ENCODE results near the gene GPC3.

The GPC3 gene

GRCh38 chrX:133689997-133690599, 295.3 kb downstream of the GPC3 start:
- no peak for TF ChIP-seq EZH2phosphoT487 (IDR thresholded peaks at IDR 0.05; ENCODE audit: borderline replicate concordance, low read length)
- TF ChIP-seq CTCF (IDR thresholded peaks at IDR 0.05; ENCODE audit: low read depth, low read length, poor library complexity, severe bottlenecking): no peak
- H3K9me2 ChIP-seq (replicated peaks; ENCODE audit: control insufficient read depth, low read length): no peaks in the 10 kb centered on the region
- no peaks in the 10 kb centered on the region for H3K79me2 ChIP-seq (ENCODE audit: control insufficient read depth, low read length)
- H3K4me1 ChIP-seq (ENCODE audit: control insufficient read depth, low read length): no peaks in the 10 kb centered on the region
- no peaks in the 10 kb centered on the region for H3K27me3 ChIP-seq (ENCODE audit: control insufficient read depth, low read length)
- H4K20me1 ChIP-seq (ENCODE audit: control insufficient read depth, insufficient read depth, low read depth, low read length): no peaks in the 10 kb centered on the region
- H3K36me3 ChIP-seq (ENCODE audit: control insufficient read depth, low read length): no peaks in the 10 kb centered on the region
- H3K9me3 ChIP-seq (ENCODE audit: control insufficient read depth, insufficient read depth, low read length): no peaks in the 10 kb centered on the region
- no peak overlapping the region for H3K4me2 ChIP-seq (ENCODE audit: low read length)
- H3F3A ChIP-seq (ENCODE audit: control insufficient read depth, insufficient read depth): no peaks in the 10 kb centered on the region
- H3K27ac ChIP-seq (ENCODE audit: low read depth, low read length): no peak overlapping the region
- no peak overlapping the region for H3K4me3 ChIP-seq (ENCODE audit: low read length)

GRCh38 chrX:133685822-133686221, 299.6 kb downstream of the GPC3 start:
- H4K20me1 ChIP-seq (ENCODE audit: control insufficient read depth, insufficient read depth, low read depth, low read length): no peaks in the 10 kb centered on the region
- no peaks in the 10 kb centered on the region for H3K4me1 ChIP-seq (ENCODE audit: control insufficient read depth, low read length)
- H3K27ac ChIP-seq (ENCODE audit: low read depth, low read length): no peak overlapping the region
- H3K36me3 ChIP-seq (ENCODE audit: control insufficient read depth, low read length): no peaks in the 10 kb centered on the region
- H3K9me3 ChIP-seq (ENCODE audit: control insufficient read depth, insufficient read depth, low read length): no peaks in the 10 kb centered on the region
- no peaks in the 10 kb centered on the region for H3K79me2 ChIP-seq (ENCODE audit: control insufficient read depth, low read length)
- H3K9me2 ChIP-seq (replicated peaks; ENCODE audit: control insufficient read depth, low read length): no peaks in the 10 kb centered on the region
- no peak overlapping the region for H3K4me3 ChIP-seq (ENCODE audit: low read length)
- TF ChIP-seq EZH2phosphoT487 (IDR thresholded peaks at IDR 0.05; ENCODE audit: borderline replicate concordance, low read length) (no peak), CTCF (IDR thresholded peaks at IDR 0.05; ENCODE audit: low read depth, low read length, poor library complexity, severe bottlenecking) (no peak)
- no peaks in the 10 kb centered on the region for H3F3A ChIP-seq (ENCODE audit: control insufficient read depth, insufficient read depth)
- no peak overlapping the region for H3K4me2 ChIP-seq (ENCODE audit: low read length)
- H3K27me3 ChIP-seq (ENCODE audit: control insufficient read depth, low read length): no peaks in the 10 kb centered on the region

- Histone ChIP-seq H3K79me2 (ENCODE audit: control insufficient read depth, low read length) (no peaks in the 10 kb centered on the region), H3K27ac (ENCODE audit: low read depth, low read length) (no peak overlapping the region), H3K36me3 (ENCODE audit: control insufficient read depth, low read length) (no peaks in the 10 kb centered on the region), H3K9me3 (ENCODE audit: control insufficient read depth, insufficient read depth, low read length) (no peaks in the 10 kb centered on the region), H3F3A (ENCODE audit: control insufficient read depth, insufficient read depth) (no peaks in the 10 kb centered on the region), H3K4me3 (ENCODE audit: low read length) (no peak overlapping the region), H3K4me1 (ENCODE audit: control insufficient read depth, low read length) (no peaks in the 10 kb centered on the region), H4K20me1 (ENCODE audit: control insufficient read depth, insufficient read depth, low read depth, low read length) (no peaks in the 10 kb centered on the region), H3K4me2 (ENCODE audit: low read length) (no peak overlapping the region), H3K9me2 (replicated peaks; ENCODE audit: control insufficient read depth, low read length) (no peaks in the 10 kb centered on the region), H3K27me3 (ENCODE audit: control insufficient read depth, low read length) (no peaks in the 10 kb centered on the region)
- no peak for TF ChIP-seq CTCF (IDR thresholded peaks at IDR 0.05; ENCODE audit: low read depth, low read length, poor library complexity, severe bottlenecking)
- no peak for TF ChIP-seq EZH2phosphoT487 (IDR thresholded peaks at IDR 0.05; ENCODE audit: borderline replicate concordance, low read length)
Observed at GRCh38 chrX:133681897-133682296, 303.5 kb downstream of the GPC3 start.

All from DOHH2 (cell line).